AML-193 (cell line): ENCODE results near the gene STN1.

Experiments used
- DNase-seq, 2 experiments: peaks; one replicate each; lab custom pipeline; 2025; lab: John Stamatoyannopoulos, UW

STN1 gene

GRCh38 chr10:103918053-103918846, at the start of gene STN1:
STN1 (minus strand) TSS chr10:103918184; CDS start chr10:103917594, 590 bp downstream.
- DNase-seq, result peak; percentile 93 to 96

GRCh38 chr10:103967448-103968071, 49.6 kb upstream of the STN1 start:
- peak; percentile 29 to 39 for DNase-seq

- DNase-seq, result peak; percentile 60 to 79
Measured at GRCh38 chr10:103966671-103967447, 48.9 kb upstream of the STN1 start, which contains the start of gene SLK. SLK (plus strand) TSS chr10:103967140; CDS start chr10:103967746, 606 bp downstream.

- no peak for DNase-seq
Measured at GRCh38 chr10:103960103-103960502, 42.1 kb upstream of the STN1 start.

- no peak for DNase-seq
Measured at GRCh38 chr10:103958996-103959395, 41.0 kb upstream of the STN1 start.

- no peak for DNase-seq
Measured at GRCh38 chr10:103954543-103954942, 36.6 kb upstream of the STN1 start.

GRCh38 chr10:103951942-103952341, 34.0 kb upstream of the STN1 start:
- DNase-seq, result no peak

GRCh38 chr10:103951183-103951582, 33.2 kb upstream of the STN1 start:
- DNase-seq, result no peak

GRCh38 chr10:103949728-103950127, 31.7 kb upstream of the STN1 start:
- DNase-seq, result no peak

GRCh38 chr10:103947799-103948516, 30.0 kb upstream of the STN1 start:
- DNase-seq, result no peak

GRCh38 chr10:103942866-103943265, 24.9 kb upstream of the STN1 start:
- no peak for DNase-seq

- no peak for DNase-seq
Measured at GRCh38 chr10:103941801-103942200, 23.8 kb upstream of the STN1 start.

- DNase-seq, result no peak
Measured at GRCh38 chr10:103939522-103939921, 21.5 kb upstream of the STN1 start.

GRCh38 chr10:103936022-103936421, 18.0 kb upstream of the STN1 start:
- no peak for DNase-seq

- no peak for DNase-seq
Measured at GRCh38 chr10:103934308-103934707, 16.3 kb upstream of the STN1 start.

- DNase-seq, result no peak
Measured at GRCh38 chr10:103933557-103934121, 15.7 kb upstream of the STN1 start.

GRCh38 chr10:103932971-103933370, 15.0 kb upstream of the STN1 start:
- no peak for DNase-seq

- no peak for DNase-seq
Measured at GRCh38 chr10:103932271-103932670, 14.3 kb upstream of the STN1 start.

GRCh38 chr10:103931603-103932002, 13.6 kb upstream of the STN1 start:
- no peak for DNase-seq

GRCh38 chr10:103930881-103931280, 12.9 kb upstream of the STN1 start:
- DNase-seq, result no peak

GRCh38 chr10:103930449-103930848, 12.5 kb upstream of the STN1 start:
- no peak for DNase-seq
